Suppressor macrophage treated with lipopolysaccharide for 4 hours (primary cell): Measurements from ENCODE around the gene ATG2A.

Experiments
- DNase-seq: peaks from one replicate; pipeline ENCODE4 v3.0.0-alpha.2; 2020

The ATG2A gene

GRCh38 chr11:64883575-64883974, 33.4 kb downstream of the ATG2A start:
- no peak for DNase-seq

- DNase-seq, result no peak
These were observed 34.8 kb downstream of the ATG2A start for GRCh38 chr11:64882243-64882642.

GRCh38 chr11:64881476-64881875, 35.5 kb downstream of the ATG2A start:
- no peak for DNase-seq

- DNase-seq, result peak; percentile 92
These were observed 36.6 kb downstream of the ATG2A start for GRCh38 chr11:64880240-64881001.

GRCh38 chr11:64879244-64879900, 37.6 kb downstream of the ATG2A start:
- DNase-seq, result peak; percentile 97

- DNase-seq, result peak; percentile 100
These were observed 38.3 kb downstream of the ATG2A start, which contains the start of gene EHD1 for GRCh38 chr11:64878494-64879243. EHD1 (minus strand) TSS chr11:64878621; CDS start chr11:64878464, 157 bp downstream.

GRCh38 chr11:64878223-64878493, 38.9 kb downstream of the ATG2A start:
- DNase-seq, result no peak

GRCh38 chr11:64877390-64878222, 39.4 kb downstream of the ATG2A start:
- DNase-seq, result no peak

- no peak for DNase-seq
These were observed 40.1 kb downstream of the ATG2A start for GRCh38 chr11:64876835-64877341.

- no peak for DNase-seq
These were observed 40.7 kb downstream of the ATG2A start for GRCh38 chr11:64876229-64876750.

- DNase-seq, result no peak
These were observed 41.4 kb downstream of the ATG2A start for GRCh38 chr11:64875369-64876228.

GRCh38 chr11:64874308-64875240, 42.4 kb downstream of the ATG2A start:
- DNase-seq, result peak; percentile 38

- DNase-seq, result no peak
These were observed 44.1 kb downstream of the ATG2A start for GRCh38 chr11:64872790-64873488.

GRCh38 chr11:64871492-64871891, 45.5 kb downstream of the ATG2A start:
- DNase-seq, result no peak

GRCh38 chr11:64870893-64871466, 46.0 kb downstream of the ATG2A start:
- DNase-seq, result no peak

GRCh38 chr11:64870176-64870892, 46.7 kb downstream of the ATG2A start:
- peak; percentile 93 for DNase-seq

- no peak for DNase-seq
These were observed 47.3 kb downstream of the ATG2A start for GRCh38 chr11:64869571-64870175.
